Keratinocyte (primary cell): ENCODE measurements around the gene ANKUB1.

Experiments used
- CTCF ChIP-seq, 3 experiments: IDR thresholded peaks in 1 of 3; conservative IDR thresholded peaks in 1 of 3; optimal IDR thresholded peaks in 1 of 3; 2 replicates in 2 of 3; 3 replicates in 1 of 3; pipeline versions ENCODE3 to v1.5.1; 2011; ENCODE audit warnings: low read length in 3 of 3, mild to moderate bottlenecking in 3 of 3, moderate library complexity in 2 of 3, control low read depth in 1 of 3, inconsistent platforms in 1 of 3; ENCODE audit not compliant: insufficient read depth in 2 of 3; ENCODE audit errors: extremely low read depth in 1 of 3
- EZH2 ChIP-seq: IDR thresholded peaks from one replicate; pipeline ENCODE4 v1.6.1; 2012; ENCODE audit warnings: inconsistent platforms, mild to moderate bottlenecking, low read length, moderate library complexity

- TF ChIP-seq CTCF (optimal IDR thresholded peaks at IDR 0.05 in 1 of 3, IDR thresholded peaks at IDR 0.05 in 1 of 3, conservative IDR thresholded peaks at IDR 0.05 in 1 of 3; ENCODE audit: extremely low read depth in 1 of 3, insufficient read depth in 2 of 3, low read length in 3 of 3) (no peak), EZH2 (no peak)
Measured at GRCh38 chr3:149781741-149782140, 10.6 kb downstream of the ANKUB1 start.
